Activated T-helper 9 cell treated with anti-CD3 and anti-CD28 coated beads, Interleukin-2, amount 50 U/mL, for 16 hours (primary cell): ENCODE data around the gene ADRA1B.

Experiments used
- DNase-seq: peaks from one replicate; pipeline ENCODE4 v3.0.0-alpha.2; 2020; ENCODE audit warnings: low read depth

Gene ADRA1B

GRCh38 chr5:159901772-159902171, 14.5 kb upstream of the ADRA1B start:
- no peak for DNase-seq

DNA sequence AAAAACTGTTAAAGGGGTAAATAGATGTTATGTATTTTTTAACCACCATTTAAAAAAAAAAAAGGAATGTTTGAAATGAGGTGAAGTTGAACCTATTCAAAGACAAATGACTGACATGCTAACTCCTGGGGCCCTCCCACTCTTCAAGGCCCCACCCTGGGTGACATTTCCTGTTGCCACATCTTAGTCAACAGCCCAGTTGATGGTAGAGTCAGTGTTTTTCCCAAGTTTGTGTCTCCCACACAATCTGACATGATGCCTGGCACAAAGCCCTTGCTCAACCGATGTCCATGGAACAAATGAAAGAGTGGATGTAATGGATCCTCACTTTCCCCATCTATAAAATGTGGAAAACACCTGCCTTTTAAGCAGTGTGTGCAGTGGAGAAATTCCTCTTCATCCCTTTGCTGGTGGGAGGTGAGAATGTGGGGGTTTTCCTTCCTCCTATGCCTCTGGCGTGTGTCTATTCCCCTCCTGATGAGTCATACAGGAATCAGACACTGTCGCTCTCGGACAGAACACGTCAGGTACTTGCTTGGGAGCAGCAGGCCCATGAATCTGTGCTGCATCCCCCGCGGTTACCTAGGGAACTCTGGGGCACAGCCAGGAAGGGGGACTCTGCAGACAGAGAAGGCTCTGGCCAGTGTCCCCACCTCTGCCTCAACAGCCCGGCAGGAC, 13.7 kb upstream of the ADRA1B start:
- no peak for DNase-seq

DNA sequence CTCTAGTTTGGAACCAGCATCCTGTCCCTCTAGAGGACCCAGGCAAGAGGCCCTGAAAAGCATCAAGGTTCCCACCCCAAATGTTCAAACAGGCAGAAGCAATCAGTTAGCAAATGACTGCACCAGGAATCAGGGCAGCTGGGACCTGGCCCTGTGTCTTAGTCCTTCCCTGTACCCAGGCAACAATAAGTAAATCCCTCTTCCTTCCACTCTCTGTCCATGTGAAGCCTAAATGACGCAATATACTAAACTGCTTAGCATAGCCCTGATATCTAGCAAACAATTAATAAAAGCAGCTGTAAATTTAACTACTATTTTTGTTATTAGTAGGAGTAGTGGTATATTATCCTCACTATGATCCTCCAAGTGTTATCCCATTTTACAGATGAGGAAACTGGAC, 13.2 kb upstream of the ADRA1B start:
- no peak for DNase-seq

DNA sequence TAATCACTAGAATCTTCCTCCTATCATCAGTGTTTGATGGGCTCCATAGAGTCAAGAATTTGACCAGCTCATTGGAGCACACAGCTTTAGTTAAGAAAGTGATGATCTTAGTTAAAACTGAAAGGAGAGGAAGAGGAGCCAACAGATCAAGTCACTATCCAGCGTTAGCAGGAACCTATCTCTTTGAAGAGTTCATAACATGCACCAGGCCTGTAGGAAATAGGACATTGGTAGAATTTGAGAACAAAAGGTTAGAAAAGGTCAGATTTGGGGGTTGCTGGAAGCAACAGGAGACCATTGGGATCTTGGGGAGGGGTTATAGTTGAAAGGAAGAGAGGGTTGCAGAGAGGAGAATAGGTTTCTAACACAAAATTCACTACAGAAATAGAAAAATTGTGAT, 11.4 kb upstream of the ADRA1B start:
- no peak for DNase-seq

DNA sequence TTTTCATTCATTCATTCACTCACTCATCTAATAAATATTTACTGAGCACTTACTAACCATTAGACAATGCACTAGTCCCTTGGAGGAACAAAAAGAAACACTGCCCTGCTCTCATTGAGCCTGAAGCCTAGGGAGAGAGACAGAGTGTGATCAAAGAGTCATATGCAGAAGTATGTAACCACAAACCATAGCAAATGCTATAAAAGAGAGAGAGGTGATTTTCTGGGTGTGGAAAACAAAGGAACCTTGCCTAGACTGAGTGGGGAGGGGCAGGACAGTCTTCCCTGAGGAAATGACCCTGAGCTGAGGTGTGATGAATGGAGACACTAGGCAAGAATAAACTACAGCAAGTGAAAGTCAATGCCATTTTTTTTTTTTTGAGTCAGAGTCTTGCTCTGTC, 10.8 kb upstream of the ADRA1B start:
- DNase-seq = no peak

- no peak for DNase-seq
Observed at GRCh38 chr5:159906463-159906862, 9.8 kb upstream of the ADRA1B start.

- no peak for DNase-seq
Observed at GRCh38 chr5:159906943-159907342, 9.3 kb upstream of the ADRA1B start.

DNA sequence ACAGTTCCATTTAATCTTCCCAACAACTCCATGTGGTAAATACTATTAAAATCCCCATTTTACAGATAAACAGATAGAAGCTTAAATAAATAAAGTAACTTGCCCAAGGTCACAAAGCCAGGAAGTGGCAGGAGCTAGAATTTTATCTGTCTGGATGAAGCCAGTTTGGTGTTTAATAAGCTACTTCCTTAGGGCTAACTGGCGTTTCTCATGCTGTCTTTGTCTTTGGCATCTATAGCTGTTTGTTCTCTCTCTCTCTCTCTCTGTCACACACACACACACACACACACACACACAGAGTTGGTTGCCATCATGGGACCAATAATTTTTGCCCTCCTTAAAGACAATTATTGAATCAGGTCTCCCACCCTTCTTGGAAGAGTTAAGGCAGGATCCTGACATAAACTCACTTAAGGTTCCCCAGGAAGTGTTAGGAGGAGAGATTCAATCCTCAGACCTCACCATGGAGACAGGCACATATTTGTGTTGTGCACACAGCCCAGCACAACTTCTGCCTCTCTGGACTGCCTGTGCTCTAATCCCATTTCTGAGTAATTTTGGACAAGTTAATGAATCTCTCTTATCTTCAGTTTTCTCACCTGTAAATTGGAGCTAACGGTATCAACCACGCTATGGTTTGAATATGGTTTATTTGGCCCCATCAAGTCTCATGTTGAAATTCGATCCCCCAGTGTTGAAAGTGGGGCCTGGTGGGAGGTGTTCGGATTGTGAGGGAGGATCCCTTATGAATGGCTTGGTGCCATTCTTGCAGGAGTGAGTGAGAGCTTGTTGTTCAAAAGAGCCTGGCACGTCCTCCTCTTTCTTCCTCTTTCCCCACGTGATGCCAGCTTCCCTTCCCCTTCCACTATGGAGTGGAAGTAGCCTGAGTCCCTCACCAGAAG, 8.3 kb upstream of the ADRA1B start:
- no peak for DNase-seq

DNA sequence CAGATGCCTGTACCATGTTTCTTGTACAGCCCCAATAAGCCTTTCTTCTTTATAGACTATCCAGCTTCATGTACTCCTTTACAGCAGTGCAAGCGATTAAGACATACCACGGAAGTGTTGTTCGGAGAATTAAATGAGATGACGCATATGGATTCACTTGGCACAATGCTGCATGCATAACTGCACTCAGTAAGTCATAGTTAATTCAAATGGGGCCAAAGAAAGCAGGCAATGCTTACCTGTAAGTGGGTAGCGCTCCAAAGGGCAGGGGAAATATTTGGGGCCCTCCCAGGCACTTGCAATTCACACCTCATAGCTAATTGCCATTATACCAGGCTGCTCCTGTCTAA, 7.7 kb upstream of the ADRA1B start:
- no peak for DNase-seq

DNA sequence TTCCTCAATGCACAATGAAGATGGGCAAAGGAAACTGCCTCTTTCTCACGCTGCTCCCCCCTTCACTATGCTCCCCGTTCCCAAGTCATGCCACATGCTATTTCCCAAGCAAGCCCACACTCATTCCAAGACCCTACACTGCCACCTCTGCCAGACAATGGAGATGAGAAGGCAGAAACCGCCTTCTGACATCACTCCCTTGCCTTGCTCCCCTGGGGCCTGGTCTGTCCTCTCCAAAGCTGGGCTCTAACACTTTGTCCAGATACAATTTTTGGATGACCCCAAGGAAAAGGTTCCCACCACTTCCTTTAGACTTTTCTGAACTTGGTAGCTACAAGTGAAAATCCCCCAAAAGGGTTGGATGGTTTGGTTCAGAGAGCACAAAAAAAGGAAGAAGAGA, 7.2 kb upstream of the ADRA1B start:
- DNase-seq = no peak

GRCh38 chr5:159910207-159910842, 6.0 kb upstream of the ADRA1B start:
- DNase-seq = no peak

DNA sequence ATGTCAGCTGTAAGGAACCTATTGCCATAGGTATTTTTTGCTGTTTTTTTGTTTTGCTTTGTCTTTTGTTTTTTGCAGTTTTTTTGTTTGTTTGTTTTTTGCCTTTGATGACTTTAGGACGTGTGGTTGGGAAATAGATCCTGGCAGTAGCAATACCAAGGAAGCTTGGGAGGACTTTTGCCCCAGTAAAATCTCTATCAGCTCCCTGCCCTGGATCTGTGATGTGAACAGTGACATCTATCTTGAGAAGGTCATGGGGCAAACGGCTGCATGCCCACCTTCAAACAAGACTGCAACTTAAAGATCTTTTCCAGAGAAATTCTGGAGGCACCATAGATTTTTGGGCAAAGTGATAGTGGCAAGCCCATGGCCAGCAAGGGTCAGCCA, 5.4 kb upstream of the ADRA1B start:
- no peak for DNase-seq

- DNase-seq = no peak
Observed at GRCh38 chr5:159911349-159911748, 4.9 kb upstream of the ADRA1B start.

DNA sequence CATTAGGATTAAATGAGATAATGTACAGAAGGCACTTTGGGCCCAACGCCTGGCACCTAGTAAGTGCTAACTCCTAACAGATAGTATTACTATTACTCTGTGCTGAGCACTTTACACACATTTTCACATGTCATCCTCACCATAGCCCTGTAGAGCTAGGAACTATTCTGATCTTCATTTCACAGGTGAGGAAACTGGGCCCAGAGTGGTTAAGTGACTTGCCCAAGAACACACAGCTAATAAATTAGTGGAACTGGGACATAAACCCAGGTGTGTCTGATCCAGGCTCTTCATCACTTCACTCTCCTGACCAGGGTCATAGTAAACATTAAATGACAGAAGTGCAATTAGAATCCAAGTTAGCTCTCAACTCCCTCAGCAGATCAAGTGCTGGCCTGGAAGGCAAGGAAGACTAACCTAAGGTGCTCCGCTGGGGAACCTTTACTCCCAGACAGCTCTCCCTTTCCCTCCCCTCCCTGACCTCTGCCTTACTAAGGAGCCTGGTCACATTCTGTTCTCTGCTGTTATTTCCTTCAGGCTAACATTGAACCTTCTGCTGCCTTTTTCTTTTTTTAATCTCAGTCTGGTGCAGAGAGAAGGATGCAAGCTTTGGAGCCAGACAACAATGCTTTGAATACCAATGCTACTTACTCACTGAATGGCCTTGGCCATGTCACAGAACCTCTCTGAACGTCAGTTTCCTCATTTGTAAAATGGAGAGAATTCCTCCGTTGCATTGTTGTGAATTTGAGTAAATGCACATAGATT, 4.1 kb upstream of the ADRA1B start:
- no peak for DNase-seq

GRCh38 chr5:159913048-159913447, 3.2 kb upstream of the ADRA1B start:
- DNase-seq = no peak

GRCh38 chr5:159913501-159913900, 2.8 kb upstream of the ADRA1B start:
- no peak for DNase-seq

DNA sequence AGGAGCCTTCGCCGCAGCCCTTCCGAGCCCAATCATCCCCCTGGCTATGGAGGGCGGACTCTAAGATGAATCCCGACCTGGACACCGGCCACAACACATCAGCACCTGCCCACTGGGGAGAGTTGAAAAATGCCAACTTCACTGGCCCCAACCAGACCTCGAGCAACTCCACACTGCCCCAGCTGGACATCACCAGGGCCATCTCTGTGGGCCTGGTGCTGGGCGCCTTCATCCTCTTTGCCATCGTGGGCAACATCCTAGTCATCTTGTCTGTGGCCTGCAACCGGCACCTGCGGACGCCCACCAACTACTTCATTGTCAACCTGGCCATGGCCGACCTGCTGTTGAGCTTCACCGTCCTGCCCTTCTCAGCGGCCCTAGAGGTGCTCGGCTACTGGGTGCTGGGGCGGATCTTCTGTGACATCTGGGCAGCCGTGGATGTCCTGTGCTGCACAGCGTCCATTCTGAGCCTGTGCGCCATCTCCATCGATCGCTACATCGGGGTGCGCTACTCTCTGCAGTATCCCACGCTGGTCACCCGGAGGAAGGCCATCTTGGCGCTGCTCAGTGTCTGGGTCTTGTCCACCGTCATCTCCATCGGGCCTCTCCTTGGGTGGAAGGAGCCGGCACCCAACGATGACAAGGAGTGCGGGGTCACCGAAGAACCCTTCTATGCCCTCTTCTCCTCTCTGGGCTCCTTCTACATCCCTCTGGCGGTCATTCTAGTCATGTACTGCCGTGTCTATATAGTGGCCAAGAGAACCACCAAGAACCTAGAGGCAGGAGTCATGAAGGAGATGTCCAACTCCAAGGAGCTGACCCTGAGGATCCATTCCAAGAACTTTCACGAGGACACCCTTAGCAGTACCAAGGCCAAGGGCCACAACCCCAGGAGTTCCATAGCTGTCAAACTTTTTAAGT, 819 bp downstream of the ADRA1B start:
- DNase-seq = no peak

- DNase-seq = no peak
Observed at GRCh38 chr5:159917994-159918393, 1.7 kb downstream of the ADRA1B start.

DNA sequence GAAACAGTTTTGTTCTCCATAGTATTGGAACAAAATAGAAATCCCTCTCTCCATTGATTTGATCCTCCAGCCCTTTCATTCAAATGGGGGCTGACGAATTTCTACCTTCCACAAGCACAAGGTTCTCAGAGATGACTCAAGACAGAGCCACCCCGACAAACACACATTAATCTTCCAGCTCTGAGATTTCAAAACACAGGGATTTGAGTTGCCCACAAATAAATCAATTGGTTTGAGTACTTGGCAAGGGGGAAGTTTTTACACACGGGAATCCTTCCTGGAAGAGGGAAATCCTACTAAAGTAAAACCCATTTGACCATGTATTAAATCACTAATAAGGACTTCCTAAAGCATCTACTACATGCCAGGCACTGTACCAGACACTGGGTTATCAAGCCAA, 5.4 kb downstream of the ADRA1B start:
- DNase-seq = no peak

- DNase-seq = no peak
Observed at GRCh38 chr5:159923008-159923407, 6.7 kb downstream of the ADRA1B start.

GRCh38 chr5:159928122-159928909, 12.0 kb downstream of the ADRA1B start:
- DNase-seq = no peak
